Measurements from ENCODE around the gene HOMER2. TPM values are rescaled to one million over a fixed set of nuclear protein-coding genes. Genes with fewer than 3 reads are reported as not detected.

HOMER2 gene
- total and polyA plus RNA-seq, 2 experiments from 2014 or later, result 10.8 to 23.9 TPM

DNA sequence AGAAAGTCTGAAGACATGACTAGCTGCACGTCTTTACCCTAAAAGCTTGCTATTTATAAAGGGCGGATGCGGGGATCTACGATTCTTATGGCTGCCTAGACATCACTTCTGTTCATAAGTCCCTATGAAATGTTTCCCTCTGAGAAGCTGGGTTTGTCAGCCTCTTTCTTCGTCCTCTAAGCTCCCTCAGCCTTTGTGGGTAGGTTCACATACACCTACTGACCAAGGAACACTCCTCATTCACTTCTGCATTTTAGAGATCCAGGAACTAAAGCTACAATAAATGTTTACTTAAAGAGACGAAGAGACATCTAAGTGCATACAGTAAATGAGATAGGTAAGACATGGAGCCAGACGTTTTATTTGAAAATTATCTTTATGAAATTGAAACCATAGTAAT, 16.8 kb upstream of the HOMER2 start (continued):
- TF ChIP-seq, protein P1, sequence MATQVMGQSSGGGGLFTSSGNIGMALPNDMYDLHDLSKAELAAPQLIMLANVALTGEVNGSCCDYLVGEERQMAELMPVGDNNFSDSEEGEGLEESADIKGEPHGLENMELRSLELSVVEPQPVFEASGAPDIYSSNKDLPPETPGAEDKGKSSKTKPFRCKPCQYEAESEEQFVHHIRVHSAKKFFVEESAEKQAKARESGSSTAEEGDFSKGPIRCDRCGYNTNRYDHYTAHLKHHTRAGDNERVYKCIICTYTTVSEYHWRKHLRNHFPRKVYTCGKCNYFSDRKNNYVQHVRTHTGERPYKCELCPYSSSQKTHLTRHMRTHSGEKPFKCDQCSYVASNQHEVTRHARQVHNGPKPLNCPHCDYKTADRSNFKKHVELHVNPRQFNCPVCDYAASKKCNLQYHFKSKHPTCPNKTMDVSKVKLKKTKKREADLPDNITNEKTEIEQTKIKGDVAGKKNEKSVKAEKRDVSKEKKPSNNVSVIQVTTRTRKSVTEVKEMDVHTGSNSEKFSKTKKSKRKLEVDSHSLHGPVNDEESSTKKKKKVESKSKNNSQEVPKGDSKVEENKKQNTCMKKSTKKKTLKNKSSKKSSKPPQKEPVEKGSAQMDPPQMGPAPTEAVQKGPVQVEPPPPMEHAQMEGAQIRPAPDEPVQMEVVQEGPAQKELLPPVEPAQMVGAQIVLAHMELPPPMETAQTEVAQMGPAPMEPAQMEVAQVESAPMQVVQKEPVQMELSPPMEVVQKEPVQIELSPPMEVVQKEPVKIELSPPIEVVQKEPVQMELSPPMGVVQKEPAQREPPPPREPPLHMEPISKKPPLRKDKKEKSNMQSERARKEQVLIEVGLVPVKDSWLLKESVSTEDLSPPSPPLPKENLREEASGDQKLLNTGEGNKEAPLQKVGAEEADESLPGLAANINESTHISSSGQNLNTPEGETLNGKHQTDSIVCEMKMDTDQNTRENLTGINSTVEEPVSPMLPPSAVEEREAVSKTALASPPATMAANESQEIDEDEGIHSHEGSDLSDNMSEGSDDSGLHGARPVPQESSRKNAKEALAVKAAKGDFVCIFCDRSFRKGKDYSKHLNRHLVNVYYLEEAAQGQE (IDR thresholded peaks at IDR 0.05; ENCODE audit: unreplicated experiment), result no peak
- TF ChIP-seq, protein P2, sequence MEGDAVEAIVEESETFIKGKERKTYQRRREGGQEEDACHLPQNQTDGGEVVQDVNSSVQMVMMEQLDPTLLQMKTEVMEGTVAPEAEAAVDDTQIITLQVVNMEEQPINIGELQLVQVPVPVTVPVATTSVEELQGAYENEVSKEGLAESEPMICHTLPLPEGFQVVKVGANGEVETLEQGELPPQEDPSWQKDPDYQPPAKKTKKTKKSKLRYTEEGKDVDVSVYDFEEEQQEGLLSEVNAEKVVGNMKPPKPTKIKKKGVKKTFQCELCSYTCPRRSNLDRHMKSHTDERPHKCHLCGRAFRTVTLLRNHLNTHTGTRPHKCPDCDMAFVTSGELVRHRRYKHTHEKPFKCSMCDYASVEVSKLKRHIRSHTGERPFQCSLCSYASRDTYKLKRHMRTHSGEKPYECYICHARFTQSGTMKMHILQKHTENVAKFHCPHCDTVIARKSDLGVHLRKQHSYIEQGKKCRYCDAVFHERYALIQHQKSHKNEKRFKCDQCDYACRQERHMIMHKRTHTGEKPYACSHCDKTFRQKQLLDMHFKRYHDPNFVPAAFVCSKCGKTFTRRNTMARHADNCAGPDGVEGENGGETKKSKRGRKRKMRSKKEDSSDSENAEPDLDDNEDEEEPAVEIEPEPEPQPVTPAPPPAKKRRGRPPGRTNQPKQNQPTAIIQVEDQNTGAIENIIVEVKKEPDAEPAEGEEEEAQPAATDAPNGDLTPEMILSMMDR (conservative IDR thresholded peaks at IDR 0.05; ENCODE audit: low read depth in 2 of 2), result no peak
- TF ChIP-seq ZNF114 (CRISPR knock-in tag; IDR thresholded peaks at IDR 0.05) (no peak), JUNB (IDR thresholded peaks at IDR 0.05; ENCODE audit: unreplicated experiment) (no peak)

DNA sequence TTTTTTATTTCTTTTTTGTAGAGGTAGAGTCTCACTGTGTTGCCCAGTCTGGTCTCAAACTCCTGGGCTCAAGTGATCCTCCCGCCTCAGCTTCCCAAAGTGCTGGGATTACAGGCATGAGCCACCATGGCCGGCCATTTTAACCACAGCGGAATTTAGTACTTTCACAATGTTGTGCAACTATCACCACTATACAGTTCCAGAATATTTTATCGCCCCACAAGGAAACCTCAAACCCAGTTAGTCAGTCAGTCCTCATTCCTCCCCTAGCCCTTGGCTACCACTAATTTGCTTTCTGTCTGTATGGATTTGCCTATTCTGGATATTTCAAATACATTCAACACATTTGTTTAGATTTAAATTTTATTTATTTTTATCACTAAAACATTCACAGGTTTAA, 15.5 kb upstream of the HOMER2 start:
- Mint-ChIP-seq H3K4me3 (no peak overlapping the region), H3K36me3 (ENCODE audit: low read depth) (no peaks in the 10 kb centered on the region), H3K27me3 (ENCODE audit: insufficient read depth, low read depth, poor library complexity) (peaks cover 6% of the 10 kb centered on the region), H3K9me3 (no peaks in the 10 kb centered on the region), H3K4me1 (peaks cover 14% of the 10 kb centered on the region), H3K27ac (no peak overlapping the region)
- ATAC-seq (no peak), DNase-seq (ENCODE audit: low spot score) (no peak)
- no peaks in the 10 kb centered on the region for H3K27me3 ChIP-seq (ENCODE audit: insufficient read depth)
- H3K36me3 ChIP-seq (ENCODE audit: insufficient read depth), result no peaks in the 10 kb centered on the region
- no peaks in the 10 kb centered on the region for H4K20me1 ChIP-seq (replicated peaks; ENCODE audit: insufficient read depth)
- H3F3A ChIP-seq (replicated peaks; ENCODE audit: low read depth), result no peaks in the 10 kb centered on the region
- peaks cover 11% of the 10 kb centered on the region for H3K4me1 ChIP-seq (ENCODE audit: insufficient read depth)
- no peaks in the 10 kb centered on the region for H3K79me2 ChIP-seq (replicated peaks; ENCODE audit: insufficient read depth)
- no peak overlapping the region for H3K27ac ChIP-seq (ENCODE audit: low read depth)
- no peak overlapping the region for H2AFZ ChIP-seq
- H3K4me2 ChIP-seq, result no peak overlapping the region
- H3K9me2 ChIP-seq (ENCODE audit: insufficient read depth), result no peaks in the 10 kb centered on the region
- no peak overlapping the region for H3K4me3 ChIP-seq
- TF ChIP-seq, protein P3, sequence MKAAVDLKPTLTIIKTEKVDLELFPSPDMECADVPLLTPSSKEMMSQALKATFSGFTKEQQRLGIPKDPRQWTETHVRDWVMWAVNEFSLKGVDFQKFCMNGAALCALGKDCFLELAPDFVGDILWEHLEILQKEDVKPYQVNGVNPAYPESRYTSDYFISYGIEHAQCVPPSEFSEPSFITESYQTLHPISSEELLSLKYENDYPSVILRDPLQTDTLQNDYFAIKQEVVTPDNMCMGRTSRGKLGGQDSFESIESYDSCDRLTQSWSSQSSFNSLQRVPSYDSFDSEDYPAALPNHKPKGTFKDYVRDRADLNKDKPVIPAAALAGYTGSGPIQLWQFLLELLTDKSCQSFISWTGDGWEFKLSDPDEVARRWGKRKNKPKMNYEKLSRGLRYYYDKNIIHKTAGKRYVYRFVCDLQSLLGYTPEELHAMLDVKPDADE (IDR thresholded peaks at IDR 0.05), result no peak
- TF ChIP-seq EZH2 (IDR thresholded peaks at IDR 0.05; ENCODE audit: low read depth, unreplicated experiment) (no peak), JUNB (IDR thresholded peaks at IDR 0.05; ENCODE audit: unreplicated experiment) (no peak), STAT1 (IDR thresholded peaks at IDR 0.05; ENCODE audit: unreplicated experiment) (no peak), CREB1 (CRISPR knock-in tag; IDR thresholded peaks at IDR 0.05; ENCODE audit: low read depth) (no peak), ZNF331 (CRISPR knock-in tag; IDR thresholded peaks at IDR 0.05; ENCODE audit: low read depth) (no peak)
- TF ChIP-seq, protein P1 (IDR thresholded peaks at IDR 0.05; ENCODE audit: unreplicated experiment), result no peak

Measured in GM23338 (cell line).